Ishikawa (cell line): ENCODE data around the gene ITGAX.

Experiments used
- CEBPB ChIP-seq: IDR thresholded peaks from 2 replicates; pipeline ENCODE4 v1.6.1; 2012
- CREB1 ChIP-seq: IDR thresholded peaks from 2 replicates; pipeline ENCODE4 v1.6.1; 2012; ENCODE audit warnings: low read depth
- EGR1 ChIP-seq: IDR thresholded peaks from 2 replicates; pipeline ENCODE4 v1.6.1; 2012
- EP300 ChIP-seq: IDR thresholded peaks from 2 replicates; pipeline ENCODE4 v1.6.1; 2012; ENCODE audit warnings: borderline replicate concordance
- FOXM1 ChIP-seq: IDR thresholded peaks from 2 replicates; pipeline ENCODE4 v1.6.1; 2012; ENCODE audit warnings: low read depth, borderline replicate concordance
- NFIC ChIP-seq: IDR thresholded peaks from 2 replicates; pipeline ENCODE4 v1.6.1; 2012
- RAD21 ChIP-seq: IDR thresholded peaks from 2 replicates; pipeline ENCODE4 v1.6.1; 2012; ENCODE audit warnings: low read depth
- TCF12 ChIP-seq: IDR thresholded peaks from 2 replicates; pipeline ENCODE4 v1.6.1; 2012; ENCODE audit warnings: low read depth
- TEAD4 ChIP-seq: IDR thresholded peaks from 2 replicates; pipeline ENCODE4 v1.6.1; 2012
- ZBTB7A ChIP-seq: IDR thresholded peaks from 2 replicates; pipeline ENCODE4 v1.6.1; 2012; ENCODE audit warnings: low read depth
- TF ChIP-seq, protein P1 (sequence below): IDR thresholded peaks from 2 replicates; pipeline ENCODE4 v1.6.1; 2012; ENCODE audit warnings: low read depth, mild to moderate bottlenecking
- TF ChIP-seq, protein P2 (sequence below): IDR thresholded peaks from 2 replicates; pipeline ENCODE4 v1.6.1; 2012
- TF ChIP-seq, protein P3 (sequence below): IDR thresholded peaks from 2 replicates; pipeline ENCODE4 v1.6.1; 2012

ITGAX gene

DNA sequence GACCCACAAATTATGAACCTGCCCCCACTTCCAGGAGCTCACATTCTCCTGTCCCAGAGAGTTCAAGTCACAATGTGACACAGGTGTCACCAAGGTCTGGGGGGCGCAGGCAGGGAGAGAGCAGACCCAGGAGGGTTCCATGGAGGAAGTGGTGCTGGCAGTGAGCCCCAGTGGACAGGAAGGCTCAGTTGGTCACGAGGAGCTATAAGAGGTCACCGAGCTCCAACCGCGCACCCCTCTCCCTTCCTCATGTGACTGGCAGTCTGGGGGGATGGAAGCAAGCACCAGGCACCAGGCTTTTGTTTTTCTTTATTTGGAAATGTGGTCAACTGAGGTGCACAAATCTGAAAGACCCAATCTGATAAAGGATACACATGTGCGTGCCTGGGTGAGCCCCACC lies 40.7 kb downstream of the ITGAX start:
- TF ChIP-seq CREB1 (no peak), NFIC (no peak), RAD21 (no peak), FOXM1 (no peak), TEAD4 (no peak), EP300 (no peak)
- TF ChIP-seq, protein P1, sequence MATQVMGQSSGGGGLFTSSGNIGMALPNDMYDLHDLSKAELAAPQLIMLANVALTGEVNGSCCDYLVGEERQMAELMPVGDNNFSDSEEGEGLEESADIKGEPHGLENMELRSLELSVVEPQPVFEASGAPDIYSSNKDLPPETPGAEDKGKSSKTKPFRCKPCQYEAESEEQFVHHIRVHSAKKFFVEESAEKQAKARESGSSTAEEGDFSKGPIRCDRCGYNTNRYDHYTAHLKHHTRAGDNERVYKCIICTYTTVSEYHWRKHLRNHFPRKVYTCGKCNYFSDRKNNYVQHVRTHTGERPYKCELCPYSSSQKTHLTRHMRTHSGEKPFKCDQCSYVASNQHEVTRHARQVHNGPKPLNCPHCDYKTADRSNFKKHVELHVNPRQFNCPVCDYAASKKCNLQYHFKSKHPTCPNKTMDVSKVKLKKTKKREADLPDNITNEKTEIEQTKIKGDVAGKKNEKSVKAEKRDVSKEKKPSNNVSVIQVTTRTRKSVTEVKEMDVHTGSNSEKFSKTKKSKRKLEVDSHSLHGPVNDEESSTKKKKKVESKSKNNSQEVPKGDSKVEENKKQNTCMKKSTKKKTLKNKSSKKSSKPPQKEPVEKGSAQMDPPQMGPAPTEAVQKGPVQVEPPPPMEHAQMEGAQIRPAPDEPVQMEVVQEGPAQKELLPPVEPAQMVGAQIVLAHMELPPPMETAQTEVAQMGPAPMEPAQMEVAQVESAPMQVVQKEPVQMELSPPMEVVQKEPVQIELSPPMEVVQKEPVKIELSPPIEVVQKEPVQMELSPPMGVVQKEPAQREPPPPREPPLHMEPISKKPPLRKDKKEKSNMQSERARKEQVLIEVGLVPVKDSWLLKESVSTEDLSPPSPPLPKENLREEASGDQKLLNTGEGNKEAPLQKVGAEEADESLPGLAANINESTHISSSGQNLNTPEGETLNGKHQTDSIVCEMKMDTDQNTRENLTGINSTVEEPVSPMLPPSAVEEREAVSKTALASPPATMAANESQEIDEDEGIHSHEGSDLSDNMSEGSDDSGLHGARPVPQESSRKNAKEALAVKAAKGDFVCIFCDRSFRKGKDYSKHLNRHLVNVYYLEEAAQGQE = no peak
- TF ChIP-seq, protein P2, sequence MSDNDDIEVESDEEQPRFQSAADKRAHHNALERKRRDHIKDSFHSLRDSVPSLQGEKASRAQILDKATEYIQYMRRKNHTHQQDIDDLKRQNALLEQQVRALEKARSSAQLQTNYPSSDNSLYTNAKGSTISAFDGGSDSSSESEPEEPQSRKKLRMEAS = no peak
- TF ChIP-seq, protein P3, sequence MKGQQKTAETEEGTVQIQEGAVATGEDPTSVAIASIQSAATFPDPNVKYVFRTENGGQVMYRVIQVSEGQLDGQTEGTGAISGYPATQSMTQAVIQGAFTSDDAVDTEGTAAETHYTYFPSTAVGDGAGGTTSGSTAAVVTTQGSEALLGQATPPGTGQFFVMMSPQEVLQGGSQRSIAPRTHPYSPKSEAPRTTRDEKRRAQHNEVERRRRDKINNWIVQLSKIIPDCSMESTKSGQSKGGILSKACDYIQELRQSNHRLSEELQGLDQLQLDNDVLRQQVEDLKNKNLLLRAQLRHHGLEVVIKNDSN = no peak

DNA sequence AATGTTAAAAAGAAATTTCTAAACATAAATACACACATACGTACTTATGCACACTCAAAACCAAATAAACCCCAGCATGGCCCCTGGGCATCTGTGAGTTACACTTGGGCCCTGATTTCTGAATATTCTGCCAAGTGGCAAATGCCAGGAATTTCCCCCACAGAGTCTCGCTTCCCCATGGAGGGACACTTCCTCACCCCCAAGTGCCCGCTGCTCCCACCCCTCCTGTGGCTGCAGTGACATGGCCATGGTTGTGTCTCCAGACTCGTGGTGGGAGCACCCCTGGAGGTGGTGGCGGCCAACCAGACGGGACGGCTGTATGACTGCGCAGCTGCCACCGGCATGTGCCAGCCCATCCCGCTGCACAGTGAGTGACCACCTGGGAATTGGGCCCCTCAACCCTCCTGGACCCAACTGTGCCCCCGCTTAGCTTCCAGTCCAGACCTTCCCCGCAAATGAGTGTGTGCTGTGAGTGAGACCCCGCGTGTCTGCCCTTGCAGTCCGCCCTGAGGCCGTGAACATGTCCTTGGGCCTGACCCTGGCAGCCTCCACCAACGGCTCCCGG lies 42.2 kb downstream of the ITGAX start:
- TF ChIP-seq TEAD4 (no peak), FOXM1 (no peak), CREB1 (no peak), EGR1 (no peak), NFIC (no peak), EP300 (no peak), ZBTB7A (no peak)
- TF ChIP-seq, protein P1 = no peak
- TF ChIP-seq, protein P2 = no peak

DNA sequence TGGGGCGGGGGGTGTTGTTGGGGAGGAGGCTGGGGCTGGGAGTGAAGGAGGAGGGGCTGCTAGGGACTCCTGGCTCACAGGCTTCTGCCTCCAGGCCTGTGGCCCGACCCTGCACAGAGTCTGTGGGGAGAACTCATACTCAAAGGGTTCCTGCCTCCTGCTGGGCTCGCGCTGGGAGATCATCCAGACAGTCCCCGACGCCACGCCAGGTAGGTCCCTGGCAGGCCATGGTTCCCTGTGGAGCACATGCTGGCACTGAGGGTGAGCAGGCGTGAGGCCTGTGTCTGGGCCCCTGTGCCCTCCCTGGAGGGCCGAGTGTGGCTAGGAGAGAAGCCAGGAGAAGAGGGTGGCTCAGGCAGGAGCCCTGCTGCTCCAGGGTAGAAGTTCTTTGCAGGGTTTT lies 42.7 kb downstream of the ITGAX start:
- TF ChIP-seq CEBPB (no peak), FOXM1 (no peak), RAD21 (no peak), EGR1 (no peak)
- TF ChIP-seq, protein P2 = no peak

DNA sequence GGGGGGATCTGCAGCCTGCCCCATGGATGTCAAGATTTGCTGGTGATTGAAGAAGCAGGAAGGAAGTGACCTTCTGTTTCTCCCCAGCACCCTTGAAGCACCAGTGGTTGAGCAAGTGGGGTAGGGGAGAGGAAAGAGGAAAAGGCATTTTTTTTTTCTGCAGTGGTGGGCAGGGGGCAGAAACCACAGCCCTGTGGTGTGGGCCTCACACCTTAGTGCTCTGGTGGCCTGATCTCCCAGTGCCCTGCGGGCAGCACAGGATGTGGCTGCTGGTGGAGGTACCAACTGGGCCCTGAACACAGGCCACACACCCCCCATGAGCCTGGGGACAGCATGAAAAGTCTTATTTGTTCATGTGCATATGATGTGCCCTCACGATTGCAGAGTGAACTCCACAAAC lies 45.2 kb downstream of the ITGAX start:
- TF ChIP-seq ZBTB7A (no peak), TCF12 (no peak), NFIC (no peak), CEBPB (no peak), FOXM1 (no peak), RAD21 (no peak)
- TF ChIP-seq, protein P1 = no peak
- TF ChIP-seq, protein P3 = no peak

DNA sequence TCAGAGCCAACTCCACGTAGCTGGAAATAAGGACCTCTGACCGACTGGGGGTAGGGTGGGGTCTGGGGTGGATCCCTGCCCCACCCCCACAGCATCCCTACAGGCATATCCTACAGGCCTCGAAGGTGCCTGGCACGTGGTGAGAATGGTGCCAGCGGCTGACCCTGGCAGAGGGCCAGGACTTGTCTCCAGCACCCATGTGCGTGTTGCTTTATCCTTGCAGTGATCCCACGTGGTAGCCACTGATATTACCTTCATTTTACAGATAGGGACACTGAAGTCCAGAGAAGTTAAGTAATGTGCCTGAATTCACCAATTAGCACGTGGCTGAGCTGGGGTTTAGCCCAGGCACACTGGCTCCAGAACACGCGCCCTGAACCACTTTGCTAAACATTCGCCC lies 46.5 kb downstream of the ITGAX start:
- TF ChIP-seq, protein P3 = no peak
- TF ChIP-seq CEBPB (no peak), CREB1 (no peak), RAD21 (no peak), ZBTB7A (no peak)
